ENCODE measurements around the gene CEACAM19.

- TF ChIP-seq GATA2 (IDR thresholded peaks at IDR 0.05; ENCODE audit: low read depth, low read length) (no peak), GATA3 (IDR thresholded peaks at IDR 0.05; ENCODE audit: low read depth, low read length) (no peak)
Observed at GRCh38 chr19:44666852-44667556, 4.3 kb upstream of the CEACAM19 start.

All from SH-SY5Y (cell line).